H1 (cell line): ENCODE data around the gene ABCG1.

Experiments used
- BRCA1 ChIP-seq: IDR thresholded peaks from 2 replicates; pipeline ENCODE4 v1.6.1; 2012; ENCODE audit warnings: low read depth, low read length, improper control_type of control experiment
- CREB1 ChIP-seq: IDR thresholded peaks from 2 replicates; pipeline ENCODE4 v1.6.1; 2012; ENCODE audit warnings: inconsistent platforms
- EP300 ChIP-seq, 2 experiments: IDR thresholded peaks; 1 replicate in 1 of 2; 2 replicates in 1 of 2; pipeline ENCODE4 v1.6.1; 2011 to 2012; ENCODE audit warnings: low read depth in 2 of 2, low read length in 2 of 2, mild to moderate bottlenecking in 2 of 2, borderline replicate concordance in 1 of 2, inconsistent platforms in 1 of 2, moderate library complexity in 1 of 2
- JUND ChIP-seq: IDR thresholded peaks from 2 replicates; pipeline ENCODE4 v1.6.1; 2011; ENCODE audit warnings: mild to moderate bottlenecking, improper control_type of control experiment, low read length
- RNF2 ChIP-seq: fragments of 200-900, 300-1000 bp; sonication (generic); IDR thresholded peaks from 2 replicates; pipeline ENCODE4 v1.7.1; 2016; ENCODE audit warnings: borderline replicate concordance, low read depth, mild to moderate bottlenecking, antibody characterized with exemption, low read length; ENCODE audit not compliant: poor library complexity, severe bottlenecking; ENCODE audit errors: missing control alignments
- SP2 ChIP-seq: IDR thresholded peaks from 2 replicates; pipeline ENCODE4 v1.6.1; 2012; ENCODE audit warnings: mild to moderate bottlenecking, low read length, inconsistent platforms
- TF ChIP-seq, protein P1 (sequence below), 3 experiments: IDR thresholded peaks; 1 replicate in 2 of 3; 2 replicates in 1 of 3; pipeline versions ENCODE4 v1.5.1 to v1.6.1; 2011; ENCODE audit warnings: low read length in 3 of 3, mild to moderate bottlenecking in 3 of 3, inconsistent platforms in 2 of 3, low read depth in 1 of 3, moderate library complexity in 1 of 3; ENCODE audit not compliant: insufficient read depth in 1 of 3; ENCODE audit errors: control extremely low read depth in 1 of 3

GRCh38 chr21:42302076-42302650 lies 83.2 kb downstream of the ABCG1 start:
- TF ChIP-seq, protein P1, sequence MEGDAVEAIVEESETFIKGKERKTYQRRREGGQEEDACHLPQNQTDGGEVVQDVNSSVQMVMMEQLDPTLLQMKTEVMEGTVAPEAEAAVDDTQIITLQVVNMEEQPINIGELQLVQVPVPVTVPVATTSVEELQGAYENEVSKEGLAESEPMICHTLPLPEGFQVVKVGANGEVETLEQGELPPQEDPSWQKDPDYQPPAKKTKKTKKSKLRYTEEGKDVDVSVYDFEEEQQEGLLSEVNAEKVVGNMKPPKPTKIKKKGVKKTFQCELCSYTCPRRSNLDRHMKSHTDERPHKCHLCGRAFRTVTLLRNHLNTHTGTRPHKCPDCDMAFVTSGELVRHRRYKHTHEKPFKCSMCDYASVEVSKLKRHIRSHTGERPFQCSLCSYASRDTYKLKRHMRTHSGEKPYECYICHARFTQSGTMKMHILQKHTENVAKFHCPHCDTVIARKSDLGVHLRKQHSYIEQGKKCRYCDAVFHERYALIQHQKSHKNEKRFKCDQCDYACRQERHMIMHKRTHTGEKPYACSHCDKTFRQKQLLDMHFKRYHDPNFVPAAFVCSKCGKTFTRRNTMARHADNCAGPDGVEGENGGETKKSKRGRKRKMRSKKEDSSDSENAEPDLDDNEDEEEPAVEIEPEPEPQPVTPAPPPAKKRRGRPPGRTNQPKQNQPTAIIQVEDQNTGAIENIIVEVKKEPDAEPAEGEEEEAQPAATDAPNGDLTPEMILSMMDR (IDR thresholded peaks at IDR 0.05; ENCODE audit: control extremely low read depth in 1 of 3, insufficient read depth in 1 of 3, low read depth in 1 of 3, low read length in 3 of 3) = no peak
- TF ChIP-seq RNF2 (no peak), JUND (no peak), EP300 (IDR thresholded peaks at IDR 0.05; ENCODE audit: borderline replicate concordance in 1 of 2, low read depth in 2 of 2, low read length in 2 of 2) (no peak), CREB1 (no peak), SP2 (no peak), BRCA1 (no peak)
